Vagina (tissue), 2 donors: ENCODE measurements around the gene ARHGEF17. TPM values are rescaled to one million over a fixed set of nuclear protein-coding genes. Genes with fewer than 3 reads are reported as not detected.

Experiments
- DNase-seq, 2 donors: peaks; one replicate each; pipeline ENCODE4 v3.0.0-alpha.2; 2017; ENCODE audit errors: extremely low spot score in 2 of 2
- H3K27ac ChIP-seq: fragments of 200-600 bp; sonication (generic); one replicate; pipeline ENCODE4 v1.5.1; 2019
- H3K27me3 ChIP-seq: fragments of 200-600 bp; sonication (generic); one replicate; pipeline ENCODE4 v1.5.1; 2019
- H3K36me3 ChIP-seq, 2 donors: fragments of 200-600 bp; sonication (generic); one replicate each; pipeline ENCODE4 v1.5.1; 2017 to 2019
- H3K4me1 ChIP-seq: fragments of 200-600 bp; sonication (generic); one replicate; pipeline ENCODE4 v1.5.1; 2019
- H3K4me3 ChIP-seq, 2 donors: fragments of 200-600 bp; sonication (generic); 1 replicate in 1 of 2; 2 replicates in 1 of 2; pipeline ENCODE4 v1.5.1; 2016 to 2019
- H3K9me3 ChIP-seq: fragments of 200-600 bp; sonication (generic); one replicate; pipeline ENCODE4 v1.5.1; 2019
- CTCF ChIP-seq, 3 experiments: fragments of 450-650 bp in 2 of 3; fragments of 200-600 bp in 1 of 3; sonication (generic) in 1 of 3; IDR thresholded peaks; one replicate each; pipeline ENCODE4 v1.5.1; 2017 to 2019; ENCODE audit warnings: antibody characterized with exemption in 3 of 3, mild to moderate bottlenecking in 2 of 3, moderate library complexity in 2 of 3
- POLR2A ChIP-seq, 2 donors: fragments of 450-650 bp; IDR thresholded peaks; one replicate each; pipeline ENCODE4 v1.6.1; 2017; ENCODE audit warnings: antibody characterized with exemption in 2 of 2, mild to moderate bottlenecking in 2 of 2, moderate library complexity in 2 of 2
- POLR2AphosphoS5 ChIP-seq, 2 donors: sonication (generic); formaldehyde crosslinking; IDR thresholded peaks; one replicate each; pipeline ENCODE4 v1.9.0; 2017; ENCODE audit warnings: antibody characterized with exemption in 2 of 2, mild to moderate bottlenecking in 2 of 2, low read depth in 1 of 2; ENCODE audit not compliant: insufficient read depth in 1 of 2
- intact Hi-C: fragments of 100-400 bp; cut with DNase I; formaldehyde crosslinking; loops from one replicate; pipeline ENCODE4 v1.15.1; 2023
- total RNA-seq: library from RNA; depleted of rRNA; stranded (reverse); fragments of >200 nt; gene quantifications from one replicate; pipeline ENCODE4 v1.2.3, GENCODE V29; 2016

The ARHGEF17 gene
- total RNA-seq, 1 donor from 2014 or later: 32.9 TPM

DNA sequence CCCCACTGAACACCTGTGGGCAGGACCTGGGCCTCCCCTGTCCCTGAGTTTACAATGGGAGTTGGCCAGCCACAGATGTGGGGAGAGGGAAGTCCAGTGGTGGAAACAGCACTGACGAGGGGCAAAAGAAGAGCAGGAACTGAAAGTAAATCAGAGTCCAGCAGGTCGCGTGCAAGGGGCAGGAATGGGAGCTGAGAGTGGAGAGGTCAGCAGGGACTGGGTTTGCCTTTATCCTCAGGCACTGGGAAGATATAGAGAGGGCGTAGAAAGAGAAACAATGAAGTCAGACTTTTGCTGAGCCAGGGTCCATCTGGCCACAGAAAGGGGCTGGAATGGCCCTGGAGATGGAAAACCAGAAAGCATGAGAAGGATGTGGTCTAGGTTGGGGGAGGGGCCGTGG, 27.4 kb upstream of the ARHGEF17 start:
- Histone ChIP-seq H3K36me3 (no peaks in the 10 kb centered on the region), H3K9me3 (no peaks in the 10 kb centered on the region), H3K4me3 (no peak overlapping the region), H3K27ac (no peak overlapping the region), H3K27me3 (no peaks in the 10 kb centered on the region), H3K4me1 (no peaks in the 10 kb centered on the region)
- intact Hi-C loops: loop anchor here (10.0 kb wide), 1 partner anchor 96 kb away; no protein-coding TSS in a partner anchor
- no peak for TF ChIP-seq POLR2AphosphoS5 (IDR thresholded peaks at IDR 0.05; ENCODE audit: insufficient read depth in 1 of 2, low read depth in 1 of 2)
- no peak for TF ChIP-seq CTCF (IDR thresholded peaks at IDR 0.05)
- no peak for TF ChIP-seq POLR2A (IDR thresholded peaks at IDR 0.05)
- DNase-seq: no peak

- H3K27ac ChIP-seq: no peak overlapping the region
These were observed 26.8 kb upstream of the ARHGEF17 start for GRCh38 chr11:73281201-73281741.

DNA sequence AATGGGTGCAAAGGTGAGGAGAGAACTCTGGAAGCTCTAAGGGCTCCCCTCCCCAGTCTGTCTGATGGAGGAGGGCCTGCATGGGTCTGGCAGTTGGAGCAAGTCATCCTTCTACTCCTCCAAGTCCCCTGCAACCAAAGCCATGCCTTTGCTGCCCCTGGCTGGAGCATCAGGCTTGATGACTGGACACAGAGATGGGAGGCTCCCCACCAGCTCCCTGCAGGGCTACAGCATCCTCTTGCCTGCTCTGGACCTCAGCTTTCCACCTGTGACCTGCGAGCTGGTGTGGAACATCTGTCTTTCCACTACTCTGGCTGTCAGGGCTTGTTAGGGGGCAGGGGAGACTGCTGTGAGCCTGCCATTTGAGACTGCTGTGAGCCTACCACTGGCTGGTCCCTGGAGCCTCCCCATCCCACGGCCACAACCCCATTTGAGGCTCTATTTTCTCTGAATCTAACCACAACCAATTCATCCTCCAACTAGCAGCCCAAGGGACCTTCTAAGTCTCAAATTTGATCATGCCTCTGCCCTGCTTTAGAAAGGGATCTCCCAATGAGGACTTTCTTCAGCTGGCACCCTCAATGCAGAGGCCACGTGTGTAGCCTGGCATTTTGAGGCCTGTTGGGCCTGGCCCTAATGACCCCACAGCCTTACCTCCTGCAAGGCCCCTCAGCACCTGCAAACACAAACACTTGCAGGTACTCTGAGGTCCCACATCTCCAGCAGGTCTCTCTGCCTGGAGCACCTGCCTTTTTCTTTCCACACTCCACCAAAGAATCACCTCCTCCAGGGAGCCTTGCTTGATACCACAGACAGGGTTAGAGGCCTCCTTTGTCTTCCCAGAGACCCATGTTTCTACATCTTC, 26.0 kb upstream of the ARHGEF17 start:
- Histone ChIP-seq H3K4me1 (no peaks in the 10 kb centered on the region), H3K36me3 (no peaks in the 10 kb centered on the region), H3K27ac (no peak overlapping the region), H3K4me3 (no peak overlapping the region), H3K9me3 (no peaks in the 10 kb centered on the region), H3K27me3 (no peaks in the 10 kb centered on the region)
- DNase-seq: no peak
- intact Hi-C loops: loop anchor here (10.0 kb wide), 1 partner anchor 97 kb away; no protein-coding TSS in a partner anchor
- TF ChIP-seq POLR2AphosphoS5 (IDR thresholded peaks at IDR 0.05; ENCODE audit: insufficient read depth in 1 of 2, low read depth in 1 of 2) (no peak), CTCF (IDR thresholded peaks at IDR 0.05) (no peak), POLR2A (IDR thresholded peaks at IDR 0.05) (no peak)

More at GRCh38 chr11:73281201-73281741, 26.8 kb upstream of the ARHGEF17 start:
- DNase-seq: no peak
- Histone ChIP-seq H3K4me1 (no peaks in the 10 kb centered on the region), H3K9me3 (no peaks in the 10 kb centered on the region), H3K27me3 (no peaks in the 10 kb centered on the region), H3K36me3 (no peaks in the 10 kb centered on the region), H3K4me3 (no peak overlapping the region)
- intact Hi-C loops: loop anchor here (10.0 kb wide), 1 partner anchor 96 kb away; no protein-coding TSS in a partner anchor
- TF ChIP-seq POLR2A (IDR thresholded peaks at IDR 0.05) (no peak), CTCF (IDR thresholded peaks at IDR 0.05) (no peak), POLR2AphosphoS5 (IDR thresholded peaks at IDR 0.05; ENCODE audit: insufficient read depth in 1 of 2, low read depth in 1 of 2) (no peak)

- no peaks in the 10 kb centered on the region for H3K9me3 ChIP-seq
- H3K27ac ChIP-seq: no peak overlapping the region
- no peaks in the 10 kb centered on the region for H3K27me3 ChIP-seq
- intact Hi-C loops: loop anchor here (10.0 kb wide), 1 partner anchor 99 kb away; no protein-coding TSS in a partner anchor
- TF ChIP-seq CTCF (IDR thresholded peaks at IDR 0.05): no peak
- no peak for TF ChIP-seq POLR2AphosphoS5 (IDR thresholded peaks at IDR 0.05; ENCODE audit: insufficient read depth in 1 of 2, low read depth in 1 of 2)
- no peak for TF ChIP-seq POLR2A (IDR thresholded peaks at IDR 0.05)
- H3K4me1 ChIP-seq: no peaks in the 10 kb centered on the region
- no peak overlapping the region for H3K4me3 ChIP-seq
- H3K36me3 ChIP-seq: no peaks in the 10 kb centered on the region
- DNase-seq: no peak
These were observed 24.6 kb upstream of the ARHGEF17 start for GRCh38 chr11:73283276-73284000.
